Measurements from ENCODE around the gene ASGR1.
"Not testable (repeated sequence)": the region's sequence is repeated elsewhere in the genome, so short reads cannot be mapped to it uniquely, and the experiment has no call there.

Gene ASGR1

DNA sequence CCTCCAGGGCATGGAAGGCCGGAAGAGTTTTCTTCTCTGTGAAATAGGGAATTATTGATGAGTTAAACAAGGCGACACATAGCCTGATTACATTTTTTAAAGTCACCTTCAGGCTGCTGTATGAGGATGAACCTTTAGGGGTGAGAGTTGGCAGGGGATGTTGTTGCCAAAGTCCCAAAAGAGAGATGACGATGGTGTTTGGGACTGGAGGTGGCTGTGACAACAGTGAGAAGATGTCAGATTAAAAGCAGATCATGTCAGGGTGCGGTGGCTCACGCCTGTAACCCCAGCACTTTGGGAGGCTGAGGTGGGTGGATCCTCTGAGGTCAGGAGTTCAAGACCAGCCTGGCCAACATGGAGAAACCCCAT is 47.8 kb downstream of the ASGR1 start:
- H3K27ac ChIP-seq (ENCODE audit: low read depth, low read length, severe bottlenecking) = no peak overlapping the region
- H3K9me3 ChIP-seq (ENCODE audit: control insufficient read depth, low read length) = no peaks in the 10 kb centered on the region
- H3K36me3 ChIP-seq (ENCODE audit: control insufficient read depth, insufficient read depth, low read length) = no peaks in the 10 kb centered on the region
- H3K4me3 ChIP-seq (ENCODE audit: extremely low read depth, insufficient read depth, low read length, poor library complexity, severe bottlenecking) = no peak overlapping the region
- 86 to 93% methylated on average over 3 of the region's 5 CpGs for WGBS, 2 experiments (ENCODE audit: insufficient coverage in 2 of 2)
- H3K4me1 ChIP-seq (ENCODE audit: control insufficient read depth, insufficient read depth, low read length, poor library complexity, severe bottlenecking) = peaks cover 13% of the 10 kb centered on the region

DNA sequence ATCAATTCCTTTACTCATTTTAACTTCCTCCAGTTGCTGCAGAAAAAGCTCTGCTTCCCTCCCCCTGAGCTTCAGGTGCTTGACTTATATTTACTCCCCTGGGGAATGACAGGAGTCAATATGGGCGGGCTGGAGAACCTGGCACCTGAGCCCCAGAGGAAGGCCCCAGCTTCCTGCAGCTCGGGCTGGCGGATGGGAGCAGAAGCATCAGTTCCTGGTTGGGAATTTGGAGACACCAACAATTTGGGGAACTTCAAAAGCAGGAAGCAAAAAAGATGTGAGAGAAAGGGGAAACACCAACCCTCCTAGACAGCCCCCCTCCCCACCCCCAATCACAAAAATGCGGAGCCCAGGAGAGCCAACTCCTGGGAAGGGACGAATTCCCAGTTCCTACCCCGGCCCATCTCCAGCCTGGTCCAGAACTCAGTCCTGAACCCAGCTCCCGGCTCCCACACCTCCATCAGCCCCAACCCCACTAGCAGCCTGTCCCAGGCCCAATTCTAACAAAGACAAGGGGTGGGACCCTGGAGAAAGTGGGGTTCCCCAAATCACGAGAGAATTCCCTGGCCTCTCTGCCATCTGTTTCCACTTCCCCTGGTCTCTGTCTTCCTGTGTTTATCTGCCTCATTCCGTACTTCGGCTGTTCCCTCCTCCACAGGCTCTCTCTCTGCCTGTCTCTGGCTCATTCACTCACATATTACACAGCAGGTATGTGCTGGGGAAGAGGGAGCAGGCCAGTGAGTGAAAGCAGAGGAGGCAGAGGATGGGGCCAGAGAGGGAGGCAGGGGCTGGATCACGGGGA is 48.3 kb downstream of the ASGR1 start:
- Histone ChIP-seq H3K36me3 (ENCODE audit: control insufficient read depth, insufficient read depth, low read length) (no peaks in the 10 kb centered on the region), H3K4me1 (ENCODE audit: control insufficient read depth, insufficient read depth, low read length, poor library complexity, severe bottlenecking) (peaks cover 9% of the 10 kb centered on the region), H3K4me3 (ENCODE audit: extremely low read depth, insufficient read depth, low read length, poor library complexity, severe bottlenecking) (no peak overlapping the region), H3K27ac (ENCODE audit: low read depth, low read length, severe bottlenecking) (no peak overlapping the region), H3K9me3 (ENCODE audit: control insufficient read depth, low read length) (no peaks in the 10 kb centered on the region)
- WGBS, 2 experiments (ENCODE audit: insufficient coverage in 2 of 2) = 62 to 70% methylated on average over 3 to 5 of the region's 11 CpGs

DNA sequence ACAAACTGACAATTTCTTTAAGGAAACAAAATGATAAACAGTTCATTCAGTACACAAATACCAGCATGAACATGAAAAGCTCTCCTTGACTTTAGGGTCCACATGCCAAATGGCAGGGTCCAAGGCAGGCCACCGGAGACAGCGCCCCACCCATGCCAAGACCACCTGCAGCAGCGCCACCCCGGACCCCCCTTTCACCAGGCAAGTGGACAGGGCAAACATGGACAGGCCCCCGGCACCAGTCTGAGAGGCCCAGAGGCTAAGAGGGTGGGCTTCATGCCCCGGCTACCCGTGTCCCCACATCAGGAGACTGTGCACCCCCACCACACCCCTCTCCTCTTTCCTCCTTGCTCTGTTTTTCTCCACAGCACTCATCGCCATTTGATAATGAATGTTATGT is 49.9 kb downstream of the ASGR1 start:
- H3K27ac ChIP-seq (ENCODE audit: low read depth, low read length, severe bottlenecking) = no peak overlapping the region
- 84 to 91% methylated on average over 7 of the region's 8 CpGs for WGBS, 2 experiments (ENCODE audit: insufficient coverage in 2 of 2)
- no peaks in the 10 kb centered on the region for H3K36me3 ChIP-seq (ENCODE audit: control insufficient read depth, insufficient read depth, low read length)
- H3K4me3 ChIP-seq (ENCODE audit: extremely low read depth, insufficient read depth, low read length, poor library complexity, severe bottlenecking) = no peak overlapping the region
- no peaks in the 10 kb centered on the region for H3K9me3 ChIP-seq (ENCODE audit: control insufficient read depth, low read length)
- H3K4me1 ChIP-seq (ENCODE audit: control insufficient read depth, insufficient read depth, low read length, poor library complexity, severe bottlenecking) = peaks cover 5% of the 10 kb centered on the region

DNA sequence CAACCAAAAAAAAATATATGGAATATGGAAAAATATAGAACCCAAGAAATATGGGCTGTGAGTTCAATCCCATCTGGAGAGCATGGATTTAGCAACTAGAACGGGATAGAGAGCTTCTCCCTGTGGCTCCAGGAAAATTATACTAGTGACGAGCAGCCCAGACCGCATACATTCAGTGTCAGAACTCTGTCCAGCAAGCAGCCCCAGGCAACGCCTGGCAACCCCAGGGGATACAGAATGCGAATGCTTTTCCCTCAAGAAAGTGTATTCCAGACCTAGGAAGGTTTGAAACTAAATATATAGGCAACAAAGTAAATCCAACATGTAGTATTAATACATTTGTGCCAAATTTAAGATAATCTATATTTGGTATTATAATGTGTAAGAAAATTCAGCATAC is 51.0 kb downstream of the ASGR1 start:
- Histone ChIP-seq H3K9me3 (ENCODE audit: control insufficient read depth, low read length) (no peaks in the 10 kb centered on the region), H3K4me3 (ENCODE audit: extremely low read depth, insufficient read depth, low read length, poor library complexity, severe bottlenecking) (no peak overlapping the region), H3K36me3 (ENCODE audit: control insufficient read depth, insufficient read depth, low read length) (no peaks in the 10 kb centered on the region), H3K4me1 (ENCODE audit: control insufficient read depth, insufficient read depth, low read length, poor library complexity, severe bottlenecking) (peaks cover 5% of the 10 kb centered on the region), H3K27ac (ENCODE audit: low read depth, low read length, severe bottlenecking) (no peak overlapping the region)
- WGBS, 2 experiments (ENCODE audit: insufficient coverage in 2 of 2) = 71 to 72% methylated on average over 4 to 5 of the region's 5 CpGs

DNA sequence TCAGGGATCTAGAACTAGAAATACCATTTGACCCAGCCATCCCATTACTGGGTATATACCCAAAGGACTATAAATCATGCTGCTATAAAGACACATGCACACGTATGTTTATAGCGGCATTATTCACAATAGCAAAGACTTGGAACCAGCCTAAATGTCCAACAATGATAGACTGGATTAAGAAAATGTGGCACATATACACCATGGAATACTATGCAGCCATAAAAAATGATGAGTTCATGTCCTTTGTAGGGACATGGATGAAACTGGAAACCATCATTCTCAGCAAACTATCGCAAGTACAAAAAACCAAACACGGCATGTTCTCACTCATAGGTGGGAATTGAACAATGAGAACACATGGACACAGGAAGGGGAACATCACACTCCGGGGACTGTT is 51.7 kb downstream of the ASGR1 start:
- not testable (repeated sequence) for H3K27ac ChIP-seq (ENCODE audit: low read depth, low read length, severe bottlenecking); H3K4me3 ChIP-seq (ENCODE audit: extremely low read depth, insufficient read depth, low read length, poor library complexity, severe bottlenecking); H3K9me3 ChIP-seq (ENCODE audit: control insufficient read depth, low read length); H3K4me1 ChIP-seq (ENCODE audit: control insufficient read depth, insufficient read depth, low read length, poor library complexity, severe bottlenecking); H3K36me3 ChIP-seq (ENCODE audit: control insufficient read depth, insufficient read depth, low read length)
- no CpG with 5 or more reads among the region's 5 CpGs for WGBS, 2 experiments (ENCODE audit: insufficient coverage in 2 of 2)

DNA sequence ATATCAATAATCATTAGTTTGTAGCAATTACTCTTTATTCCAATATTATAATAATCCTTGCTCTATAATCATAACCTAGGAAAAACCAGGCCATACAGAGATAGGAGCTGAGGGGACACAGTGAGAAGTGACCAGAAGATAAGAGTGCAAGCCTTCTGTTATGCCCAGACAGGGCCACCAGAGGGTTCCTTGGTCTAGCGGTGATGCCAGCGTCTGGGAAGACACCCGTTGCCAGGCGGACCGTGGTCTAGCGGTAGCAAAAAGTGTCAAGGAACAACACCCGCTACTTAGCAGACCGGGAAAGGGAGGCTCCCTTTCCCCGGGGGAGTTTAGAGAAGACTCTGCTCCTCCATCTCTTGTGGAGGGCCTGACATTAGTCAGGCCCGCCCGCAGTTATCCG is 52.8 kb downstream of the ASGR1 start:
- H3K4me3 ChIP-seq (ENCODE audit: extremely low read depth, insufficient read depth, low read length, poor library complexity, severe bottlenecking); H3K36me3 ChIP-seq (ENCODE audit: control insufficient read depth, insufficient read depth, low read length): not testable (repeated sequence)
- 87 to 88% methylated on average over 9 of the region's 12 CpGs for WGBS, 2 experiments (ENCODE audit: insufficient coverage in 2 of 2)

DNA sequence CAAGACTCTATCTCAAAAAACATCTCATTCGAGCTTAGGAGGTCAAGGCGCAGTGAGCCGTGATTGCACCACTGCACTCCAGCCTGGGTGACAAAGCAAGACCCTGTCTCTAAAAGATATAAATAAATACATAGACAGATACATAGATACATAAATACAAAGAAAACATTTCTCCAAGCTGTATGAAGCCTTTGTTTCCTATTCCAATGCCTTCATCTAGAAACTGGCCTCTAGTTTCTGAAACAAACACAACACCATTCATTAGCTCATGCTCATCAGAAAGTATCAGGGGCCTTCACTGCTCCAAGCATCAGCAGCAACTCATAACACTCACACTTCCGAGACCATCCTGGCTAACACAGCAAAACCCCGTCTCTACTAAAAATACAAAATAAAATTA is 54.2 kb downstream of the ASGR1 start:
- no peak overlapping the region for H3K4me3 ChIP-seq (ENCODE audit: extremely low read depth, insufficient read depth, low read length, poor library complexity, severe bottlenecking)
- no peaks in the 10 kb centered on the region for H3K9me3 ChIP-seq (ENCODE audit: control insufficient read depth, low read length)
- 82 to 88% methylated on average over 2 to 4 of the region's 5 CpGs for WGBS, 2 experiments (ENCODE audit: insufficient coverage in 2 of 2)
- no peaks in the 10 kb centered on the region for H3K4me1 ChIP-seq (ENCODE audit: control insufficient read depth, insufficient read depth, low read length, poor library complexity, severe bottlenecking)
- no peak overlapping the region for H3K27ac ChIP-seq (ENCODE audit: low read depth, low read length, severe bottlenecking)
- H3K36me3 ChIP-seq (ENCODE audit: control insufficient read depth, insufficient read depth, low read length) = no peaks in the 10 kb centered on the region

More for the DNA sequence above, 52.8 kb downstream of the ASGR1 start:
- not testable (repeated sequence) for H3K9me3 ChIP-seq (ENCODE audit: control insufficient read depth, low read length); H3K27ac ChIP-seq (ENCODE audit: low read depth, low read length, severe bottlenecking); H3K4me1 ChIP-seq (ENCODE audit: control insufficient read depth, insufficient read depth, low read length, poor library complexity, severe bottlenecking)

DNA sequence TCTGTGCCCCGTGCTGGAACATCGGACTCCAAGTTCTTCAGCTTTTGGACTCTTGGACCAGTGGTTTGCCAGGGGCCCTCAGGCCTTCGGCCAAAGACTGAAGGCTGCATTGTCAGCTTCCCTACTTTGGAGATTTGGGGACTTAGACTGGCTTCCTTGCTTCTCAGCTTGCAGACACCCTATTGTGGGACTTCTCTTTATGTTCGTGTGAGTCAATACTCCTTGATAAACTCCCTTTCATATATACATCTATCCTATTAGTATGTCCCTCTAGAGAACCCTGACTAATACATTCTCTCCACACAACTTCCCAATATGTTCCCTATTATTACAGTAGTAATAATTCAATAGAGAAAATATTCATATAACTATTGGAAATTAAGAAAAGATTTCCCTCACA is 55.3 kb downstream of the ASGR1 start:
- WGBS, 2 experiments (ENCODE audit: insufficient coverage in 2 of 2) = 91 to 92% methylated on average over 3 to 4 of the region's 4 CpGs
- Histone ChIP-seq H3K36me3 (ENCODE audit: control insufficient read depth, insufficient read depth, low read length) (no peaks in the 10 kb centered on the region), H3K27ac (ENCODE audit: low read depth, low read length, severe bottlenecking) (no peak overlapping the region), H3K4me3 (ENCODE audit: extremely low read depth, insufficient read depth, low read length, poor library complexity, severe bottlenecking) (no peak overlapping the region), H3K9me3 (ENCODE audit: control insufficient read depth, low read length) (no peaks in the 10 kb centered on the region), H3K4me1 (ENCODE audit: control insufficient read depth, insufficient read depth, low read length, poor library complexity, severe bottlenecking) (no peaks in the 10 kb centered on the region)
